Spleen (tissue), 11 donors: Measurements from ENCODE around the gene HP. TPM values are rescaled to one million over a fixed set of nuclear protein-coding genes. Genes with fewer than 3 reads are reported as not detected.
"Not testable (repeated sequence)": the region's sequence is repeated elsewhere in the genome, so short reads cannot be mapped to it uniquely, and the experiment has no call there.

Experiments used
- DNase-seq: peaks from one replicate; pipeline ENCODE4 v3.0.0-alpha.2; 2020
- H3K27ac ChIP-seq, 8 donors: fragments of 200-600 bp; sonication (generic) in 7 of 8; 1 replicate in 4 of 8; 2 replicates in 4 of 8; pipeline versions ENCODE4 v1.5.0 to v1.8.0; 2016 to 2021; ENCODE audit warnings: inconsistent platforms in 4 of 8, mild to moderate bottlenecking in 4 of 8, moderate library complexity in 1 of 8
- H3K27me3 ChIP-seq, 7 donors: fragments of 200-600 bp; sonication (generic) in 6 of 7; replicated peaks in 1 of 7; 1 replicate in 4 of 7; 2 replicates in 3 of 7; pipeline versions ENCODE4 v1.5.0 to v1.8.0; 2016 to 2021; ENCODE audit warnings: inconsistent platforms in 3 of 7, mild to moderate bottlenecking in 1 of 7
- H3K36me3 ChIP-seq, 6 donors: fragments of 200-600 bp; sonication (generic) in 5 of 6; 1 replicate in 4 of 6; 2 replicates in 2 of 6; pipeline versions ENCODE4 v1.5.0 to v1.8.0; 2016 to 2021; ENCODE audit warnings: inconsistent platforms in 2 of 6
- H3K4me1 ChIP-seq, 6 donors: fragments of 200-600 bp; sonication (generic) in 5 of 6; 1 replicate in 3 of 6; 2 replicates in 3 of 6; pipeline versions ENCODE4 v1.5.0 to v1.8.0; 2016 to 2021; ENCODE audit warnings: inconsistent platforms in 3 of 6
- H3K4me3 ChIP-seq, 8 donors: fragments of 200-600 bp; sonication (generic) in 7 of 8; 1 replicate in 4 of 8; 2 replicates in 4 of 8; pipeline versions ENCODE4 v1.5.0 to v1.8.0; 2016 to 2021; ENCODE audit warnings: inconsistent platforms in 4 of 8, mild to moderate bottlenecking in 4 of 8, moderate library complexity in 2 of 8
- H3K9me3 ChIP-seq, 8 donors: fragments of 200-600 bp; sonication (generic) in 7 of 8; 1 replicate in 4 of 8; 2 replicates in 4 of 8; pipeline versions ENCODE4 v1.5.0 to v1.8.0; 2016 to 2021; ENCODE audit warnings: inconsistent platforms in 4 of 8
- CTCF ChIP-seq, 11 experiments: fragments of 200-600 bp in 7 of 11; fragments of 450-650 bp in 4 of 11; sonication (generic) in 4 of 11; IDR thresholded peaks in 8 of 11; conservative IDR thresholded peaks in 3 of 11; 1 replicate in 7 of 11; 2 replicates in 4 of 11; pipeline versions ENCODE4 v1.4.0 to v1.8.0; 2016 to 2021; ENCODE audit warnings: antibody characterized with exemption in 11 of 11, inconsistent platforms in 4 of 11, mild to moderate bottlenecking in 1 of 11
- POLR2A ChIP-seq, 3 donors: fragments of 450-650 bp; IDR thresholded peaks; one replicate each; pipeline ENCODE4 v1.5.1; 2017; ENCODE audit warnings: antibody characterized with exemption in 3 of 3, mild to moderate bottlenecking in 1 of 3
- POLR2AphosphoS5 ChIP-seq, 3 donors: sonication (generic); formaldehyde crosslinking; IDR thresholded peaks; one replicate each; pipeline ENCODE4 v1.5.1; 2017; ENCODE audit warnings: antibody characterized with exemption in 3 of 3
- WGBS, 5 donors: extraction: QIAGEN DNeasy Blood & Tissue Kit in 3 of 5; methylation state at CpG; one replicate each; pipeline versions ENCODE4 v1.1.5 to v1.1.7; 2013 to 2018; 5-methylcytosine and 5-hydroxymethylcytosine counted together
- intact Hi-C: fragments of 100-400 bp; cut with DNase I; formaldehyde crosslinking; loops from one replicate; pipeline ENCODE4 v1.15.0; 2023; ENCODE audit warnings: low total_unique reads
- polyA plus RNA-seq, 3 donors: library from polyadenylated mRNA; stranded (reverse); fragments of 200-250 nt; gene quantifications; one replicate each; pipeline ENCODE4 v1.2.1, GENCODE V29; 2013
- total RNA-seq, 7 donors: library from RNA; depleted of rRNA in 3 of 7; stranded (reverse); fragments of >200 nt in 3 of 7; fragmentation: NEBNext Ultra II Directional in 4 of 7; extraction: Animal tissue kit (Norgen Biotek cat#: 25700) in 4 of 7; gene quantifications; one replicate each; pipeline versions ENCODE4 v1.1.0 to v1.2.1, GENCODE V29; 2016 to 2021
- donor health status: healthy with polysubstance abuse.
- donor health status: DM: no; HTN: no; CAD: no; lungs with moderate emphysema.
- donor health status: DM: no; HTN: no; CAD: no.
- donor health status: Bipolar disorder and iron deficiency.
- donor health status: healthy.
- donor health status: DM: no; HTN: no; CAD: no.
- donor health status: DM: yes; HTN: yes; CAD: no.

The HP gene
- total and polyA plus RNA-seq, 10 donors, result 7.4 to 52.1 (median 15.2) TPM

- H3K27ac ChIP-seq, result no peak overlapping the region
- TF ChIP-seq POLR2A (IDR thresholded peaks at IDR 0.05), result no peak
- TF ChIP-seq CTCF (IDR thresholded peaks at IDR 0.05 in 8 of 11, conservative IDR thresholded peaks at IDR 0.05 in 3 of 11), result no peak
- H3K4me3 ChIP-seq, result no peak overlapping the region
- H3K4me1 ChIP-seq, result peaks cover 0 to 11% (median 2%) of the 10 kb centered on the region in 6 donors
- H3K36me3 ChIP-seq, result peaks cover 0 to 2% (median 0%) of the 10 kb centered on the region in 6 donors
- intact Hi-C loops, result no loop called here
- H3K9me3 ChIP-seq, result peaks cover 0 to 24% (median 21%) of the 10 kb centered on the region in 8 donors
- H3K27me3 ChIP-seq, result no peaks in the 10 kb centered on the region
- no peak for DNase-seq
Observed at GRCh38 chr16:72049110-72049509, 5.2 kb upstream of the HP start.

GRCh38 chr16:72050769-72051464 is 3.4 kb upstream of the HP start:
- DNase-seq, result no peak
- peaks cover 0 to 24% (median 21%) of the 10 kb centered on the region in 8 donors for H3K9me3 ChIP-seq
- intact Hi-C loops, result no loop called here
- H3K27ac ChIP-seq, result peak overlapping the region in 4 of 8 donors; percentile 45 to 75 (median 62)
- TF ChIP-seq POLR2A (IDR thresholded peaks at IDR 0.05), result no peak
- no peak for TF ChIP-seq POLR2AphosphoS5 (IDR thresholded peaks at IDR 0.05)
- TF ChIP-seq CTCF (IDR thresholded peaks at IDR 0.05 in 8 of 11, conservative IDR thresholded peaks at IDR 0.05 in 3 of 11), result no peak
- 66 to 90% (median 70%) methylated on average over 4 of the region's 4 CpGs for WGBS, 5 donors
- no peaks in the 10 kb centered on the region for H3K27me3 ChIP-seq
- H3K4me3 ChIP-seq, result no peak overlapping the region
- no peaks in the 10 kb centered on the region for H3K36me3 ChIP-seq
- H3K4me1 ChIP-seq, result peaks cover 0 to 12% (median 2%) of the 10 kb centered on the region in 6 donors

GRCh38 chr16:72051818-72052217 is 2.5 kb upstream of the HP start:
- intact Hi-C loops, result no loop called here
- Histone ChIP-seq H3K4me1 (peaks cover 0 to 12% (median 2%) of the 10 kb centered on the region in 6 donors), H3K36me3 (no peaks in the 10 kb centered on the region), H3K27ac (peak overlapping the region in 4 of 8 donors; percentile 45 to 75 (median 62)), H3K9me3 (peaks cover 0 to 24% (median 21%) of the 10 kb centered on the region in 8 donors), H3K4me3 (no peak overlapping the region), H3K27me3 (no peaks in the 10 kb centered on the region)
- 46 to 71% (median 54%) methylated on average over 2 of the region's 2 CpGs for WGBS, 5 donors
- no peak for DNase-seq
- TF ChIP-seq POLR2AphosphoS5 (IDR thresholded peaks at IDR 0.05), result no peak
- TF ChIP-seq POLR2A (IDR thresholded peaks at IDR 0.05), result no peak
- no peak for TF ChIP-seq CTCF (IDR thresholded peaks at IDR 0.05 in 8 of 11, conservative IDR thresholded peaks at IDR 0.05 in 3 of 11)

- no peak for TF ChIP-seq POLR2A (IDR thresholded peaks at IDR 0.05)
- no peak for TF ChIP-seq POLR2AphosphoS5 (IDR thresholded peaks at IDR 0.05)
- TF ChIP-seq CTCF (IDR thresholded peaks at IDR 0.05 in 8 of 11, conservative IDR thresholded peaks at IDR 0.05 in 3 of 11), result no peak
- H3K4me3 ChIP-seq, result no peak overlapping the region
- H3K9me3 ChIP-seq, result peaks cover 0 to under 1% (median 0%) of the 10 kb centered on the region in 8 donors
- DNase-seq, result no peak
- no peak overlapping the region for H3K27ac ChIP-seq
- peaks cover 0 to 19% (median 0%) of the 10 kb centered on the region in 6 donors for H3K36me3 ChIP-seq
- intact Hi-C loops, result no loop called here
- 88 to 96% (median 88%) methylated on average over 4 of the region's 4 CpGs for WGBS, 5 donors
- peaks cover 0 to 12% (median 2%) of the 10 kb centered on the region in 6 donors for H3K4me1 ChIP-seq
- H3K27me3 ChIP-seq, result no peaks in the 10 kb centered on the region
Observed at GRCh38 chr16:72055911-72056310, 1.6 kb downstream of the HP start.

- DNase-seq, H3K27me3 ChIP-seq, intact Hi-C loops, H3K27ac ChIP-seq, H3K4me3 ChIP-seq, H3K9me3 ChIP-seq: not testable (repeated sequence)
- Histone ChIP-seq H3K36me3 (peaks cover 0 to 25% (median 0%) of the 10 kb centered on the region in 6 donors), H3K4me1 (peaks cover 0 to 12% (median 0%) of the 10 kb centered on the region in 6 donors)
- WGBS, 5 donors, result 72 to 80% (median 77%) methylated on average over 1 to 2 of the region's 6 CpGs; no CpG with 5 or more reads in 1 of the 5 donors
Observed at GRCh38 chr16:72057313-72057712, 3.0 kb downstream of the HP start.

GRCh38 chr16:72059060-72059459 is 4.8 kb downstream of the HP start:
- 62 to 79% (median 70%) methylated on average over 5 to 7 of the region's 7 CpGs for WGBS, 5 donors
- H3K27me3 ChIP-seq, H3K4me3 ChIP-seq, H3K4me1 ChIP-seq, H3K27ac ChIP-seq, intact Hi-C loops, DNase-seq, H3K9me3 ChIP-seq: not testable (repeated sequence)
- peaks cover 0 to 25% (median 0%) of the 10 kb centered on the region in 6 donors for H3K36me3 ChIP-seq
